ENCODE measurements around the gene VOPP1.

- TF ChIP-seq, protein P1, sequence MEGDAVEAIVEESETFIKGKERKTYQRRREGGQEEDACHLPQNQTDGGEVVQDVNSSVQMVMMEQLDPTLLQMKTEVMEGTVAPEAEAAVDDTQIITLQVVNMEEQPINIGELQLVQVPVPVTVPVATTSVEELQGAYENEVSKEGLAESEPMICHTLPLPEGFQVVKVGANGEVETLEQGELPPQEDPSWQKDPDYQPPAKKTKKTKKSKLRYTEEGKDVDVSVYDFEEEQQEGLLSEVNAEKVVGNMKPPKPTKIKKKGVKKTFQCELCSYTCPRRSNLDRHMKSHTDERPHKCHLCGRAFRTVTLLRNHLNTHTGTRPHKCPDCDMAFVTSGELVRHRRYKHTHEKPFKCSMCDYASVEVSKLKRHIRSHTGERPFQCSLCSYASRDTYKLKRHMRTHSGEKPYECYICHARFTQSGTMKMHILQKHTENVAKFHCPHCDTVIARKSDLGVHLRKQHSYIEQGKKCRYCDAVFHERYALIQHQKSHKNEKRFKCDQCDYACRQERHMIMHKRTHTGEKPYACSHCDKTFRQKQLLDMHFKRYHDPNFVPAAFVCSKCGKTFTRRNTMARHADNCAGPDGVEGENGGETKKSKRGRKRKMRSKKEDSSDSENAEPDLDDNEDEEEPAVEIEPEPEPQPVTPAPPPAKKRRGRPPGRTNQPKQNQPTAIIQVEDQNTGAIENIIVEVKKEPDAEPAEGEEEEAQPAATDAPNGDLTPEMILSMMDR (IDR thresholded peaks at IDR 0.05) = no peak
- no peak for TF ChIP-seq POLR2A (IDR thresholded peaks at IDR 0.05)
- no peak for TF ChIP-seq EP300 (IDR thresholded peaks at IDR 0.05)
Observed at GRCh38 chr7:55473932-55474331, 98.4 kb downstream of the VOPP1 start.

Measured in suprapubic skin (tissue), 3 donors.